NB4 (cell line): ENCODE results near the gene KAT2A.

Experiments used
- DNase-seq: peaks from one replicate; pipeline ENCODE4 v3.0.0; 2010; ENCODE audit warnings: low read depth
- H3K4me3 ChIP-seq: one replicate; pipeline ENCODE4 v1.5.1; 2011; ENCODE audit warnings: mild to moderate bottlenecking, low read depth, low read length, moderate library complexity
- MAX ChIP-seq: IDR thresholded peaks from 2 replicates; pipeline ENCODE4 v1.6.1; 2011; ENCODE audit warnings: low read depth, low read length
- MYC ChIP-seq: IDR thresholded peaks from 2 replicates; pipeline ENCODE4 v1.6.1; 2011; ENCODE audit warnings: low read depth, low read length
- POLR2A ChIP-seq: IDR thresholded peaks from 2 replicates; pipeline ENCODE4 v1.6.1; 2011; ENCODE audit warnings: mild to moderate bottlenecking; ENCODE audit not compliant: insufficient read length; ENCODE audit errors: extremely low read depth
- TF ChIP-seq, protein P1 (sequence below): IDR thresholded peaks from one replicate; pipeline ENCODE4 v1.5.1; 2012; ENCODE audit warnings: low read depth, low read length

KAT2A gene

GRCh38 chr17:42130310-42130936 lies 9.3 kb upstream of the KAT2A start:
- DNase-seq = no peak
- no peak overlapping the region for H3K4me3 ChIP-seq
- TF ChIP-seq MYC = no peak
- TF ChIP-seq POLR2A = no peak
- TF ChIP-seq, protein P1, sequence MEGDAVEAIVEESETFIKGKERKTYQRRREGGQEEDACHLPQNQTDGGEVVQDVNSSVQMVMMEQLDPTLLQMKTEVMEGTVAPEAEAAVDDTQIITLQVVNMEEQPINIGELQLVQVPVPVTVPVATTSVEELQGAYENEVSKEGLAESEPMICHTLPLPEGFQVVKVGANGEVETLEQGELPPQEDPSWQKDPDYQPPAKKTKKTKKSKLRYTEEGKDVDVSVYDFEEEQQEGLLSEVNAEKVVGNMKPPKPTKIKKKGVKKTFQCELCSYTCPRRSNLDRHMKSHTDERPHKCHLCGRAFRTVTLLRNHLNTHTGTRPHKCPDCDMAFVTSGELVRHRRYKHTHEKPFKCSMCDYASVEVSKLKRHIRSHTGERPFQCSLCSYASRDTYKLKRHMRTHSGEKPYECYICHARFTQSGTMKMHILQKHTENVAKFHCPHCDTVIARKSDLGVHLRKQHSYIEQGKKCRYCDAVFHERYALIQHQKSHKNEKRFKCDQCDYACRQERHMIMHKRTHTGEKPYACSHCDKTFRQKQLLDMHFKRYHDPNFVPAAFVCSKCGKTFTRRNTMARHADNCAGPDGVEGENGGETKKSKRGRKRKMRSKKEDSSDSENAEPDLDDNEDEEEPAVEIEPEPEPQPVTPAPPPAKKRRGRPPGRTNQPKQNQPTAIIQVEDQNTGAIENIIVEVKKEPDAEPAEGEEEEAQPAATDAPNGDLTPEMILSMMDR = no peak
- no peak for TF ChIP-seq MAX

GRCh38 chr17:42129109-42129837 lies 8.1 kb upstream of the KAT2A start:
- TF ChIP-seq, protein P1 = no peak
- TF ChIP-seq MAX (no peak), POLR2A (no peak), MYC (no peak)
- no peak overlapping the region for H3K4me3 ChIP-seq
- DNase-seq = no peak

DNA sequence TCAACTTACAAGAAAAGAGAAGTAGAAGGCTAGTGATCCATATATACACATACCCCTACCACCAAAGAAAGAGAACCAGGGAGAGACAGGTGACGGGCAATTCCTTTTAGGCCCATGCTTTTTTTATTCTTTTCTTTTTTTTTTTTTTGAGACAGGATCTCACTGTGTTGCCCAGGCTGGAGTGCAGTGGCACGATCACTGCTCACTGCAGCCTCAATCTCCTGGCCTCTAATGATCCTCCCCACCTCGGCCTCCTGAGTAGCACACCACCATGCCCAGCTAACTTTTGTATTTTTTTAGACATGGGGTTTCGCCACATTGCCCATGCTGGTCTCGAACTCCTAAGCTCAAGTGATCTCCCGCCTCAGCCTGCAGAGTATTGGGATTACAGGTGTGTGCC lies 6.2 kb upstream of the KAT2A start:
- H3K4me3 ChIP-seq = no peak overlapping the region
- no peak for TF ChIP-seq MAX
- no peak for TF ChIP-seq POLR2A
- no peak for TF ChIP-seq MYC
- TF ChIP-seq, protein P1 = no peak
- DNase-seq = no peak

GRCh38 chr17:42126836-42127235 lies 5.7 kb upstream of the KAT2A start:
- no peak for DNase-seq
- TF ChIP-seq MAX = no peak
- TF ChIP-seq MYC = no peak
- TF ChIP-seq POLR2A = no peak
- TF ChIP-seq, protein P1 = no peak

GRCh38 chr17:42125565-42125964 lies 4.4 kb upstream of the KAT2A start:
- H3K4me3 ChIP-seq = no peak overlapping the region
- TF ChIP-seq MAX = no peak
- DNase-seq = no peak

More at GRCh38 chr17:42126836-42127235, 5.7 kb upstream of the KAT2A start:
- no peak overlapping the region for H3K4me3 ChIP-seq

DNA sequence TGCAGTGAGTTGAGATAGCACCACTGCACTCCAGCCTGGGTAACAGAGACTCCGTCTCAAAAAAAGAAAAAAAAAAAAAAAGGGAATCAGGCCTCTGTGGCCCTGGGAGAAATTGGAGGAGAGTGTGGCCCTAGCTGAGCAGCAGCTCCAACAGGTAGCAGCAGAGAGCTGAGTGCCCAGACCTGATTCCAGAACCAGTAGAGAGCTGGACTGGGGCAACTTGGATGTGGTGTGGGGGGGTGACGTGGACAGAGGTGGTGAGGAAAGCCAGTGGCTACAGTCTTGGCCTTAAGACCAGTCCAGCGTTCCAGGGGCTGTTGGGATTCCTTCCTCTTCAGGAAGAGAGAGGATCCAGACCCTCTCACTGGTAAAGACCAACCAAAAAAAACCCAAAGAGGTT lies 3.1 kb upstream of the KAT2A start:
- TF ChIP-seq, protein P1 = no peak
- TF ChIP-seq MYC (no peak), MAX (no peak), POLR2A (no peak)
- H3K4me3 ChIP-seq = no peak overlapping the region
- no peak for DNase-seq
